Esophagus squamous epithelium (tissue), 4 donors: ENCODE measurements around the gene DOK5.

Experiments used
- POLR2A ChIP-seq, 4 donors: fragments of 450-650 bp; IDR thresholded peaks; one replicate each; pipeline ENCODE4 v1.6.1; 2017; ENCODE audit warnings: antibody characterized with exemption in 4 of 4, mild to moderate bottlenecking in 4 of 4, moderate library complexity in 3 of 4
- TF ChIP-seq, protein P1 (sequence below), 6 experiments: fragments of 450-650 bp in 4 of 6; fragments of 200-600 bp in 2 of 6; sonication (generic) in 2 of 6; IDR thresholded peaks; one replicate each; pipeline ENCODE4 v1.5.1; 2016 to 2019; ENCODE audit warnings: antibody characterized with exemption in 6 of 6, mild to moderate bottlenecking in 4 of 6, moderate library complexity in 4 of 6

DNA sequence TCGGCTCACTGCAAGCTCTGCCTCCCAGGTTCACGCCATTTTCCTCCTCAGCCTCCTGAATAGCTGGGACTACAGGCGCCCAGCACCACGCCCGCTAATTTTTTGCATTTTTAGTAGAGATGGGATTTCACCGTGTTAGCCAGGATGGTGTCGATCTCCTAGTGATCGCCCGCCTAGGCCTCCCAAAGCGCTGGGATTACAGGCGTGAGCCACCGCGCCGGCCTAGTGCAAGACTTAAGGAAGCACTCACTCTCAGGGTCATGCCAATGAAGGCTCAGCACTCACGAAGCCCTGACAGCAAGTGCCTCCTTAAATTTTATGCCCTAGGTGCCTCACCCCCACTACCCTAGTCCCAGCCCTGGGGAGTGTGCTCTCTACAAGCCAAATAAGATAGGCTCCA lies 4.7 kb upstream of the DOK5 start:
- TF ChIP-seq, protein P1, sequence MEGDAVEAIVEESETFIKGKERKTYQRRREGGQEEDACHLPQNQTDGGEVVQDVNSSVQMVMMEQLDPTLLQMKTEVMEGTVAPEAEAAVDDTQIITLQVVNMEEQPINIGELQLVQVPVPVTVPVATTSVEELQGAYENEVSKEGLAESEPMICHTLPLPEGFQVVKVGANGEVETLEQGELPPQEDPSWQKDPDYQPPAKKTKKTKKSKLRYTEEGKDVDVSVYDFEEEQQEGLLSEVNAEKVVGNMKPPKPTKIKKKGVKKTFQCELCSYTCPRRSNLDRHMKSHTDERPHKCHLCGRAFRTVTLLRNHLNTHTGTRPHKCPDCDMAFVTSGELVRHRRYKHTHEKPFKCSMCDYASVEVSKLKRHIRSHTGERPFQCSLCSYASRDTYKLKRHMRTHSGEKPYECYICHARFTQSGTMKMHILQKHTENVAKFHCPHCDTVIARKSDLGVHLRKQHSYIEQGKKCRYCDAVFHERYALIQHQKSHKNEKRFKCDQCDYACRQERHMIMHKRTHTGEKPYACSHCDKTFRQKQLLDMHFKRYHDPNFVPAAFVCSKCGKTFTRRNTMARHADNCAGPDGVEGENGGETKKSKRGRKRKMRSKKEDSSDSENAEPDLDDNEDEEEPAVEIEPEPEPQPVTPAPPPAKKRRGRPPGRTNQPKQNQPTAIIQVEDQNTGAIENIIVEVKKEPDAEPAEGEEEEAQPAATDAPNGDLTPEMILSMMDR (IDR thresholded peaks at IDR 0.05): no peak
- TF ChIP-seq POLR2A (IDR thresholded peaks at IDR 0.05): no peak
